Type B pancreatic cell (in vitro differentiated cells): ENCODE data around the gene OR10X1. TPM values are rescaled to one million over a fixed set of nuclear protein-coding genes. Genes with fewer than 3 reads are reported as not detected.

ENCODE experiments used
- DNase-seq: peaks from one replicate; pipeline ENCODE4 v3.0.0; 2021; ENCODE audit warnings: mixed read lengths; ENCODE audit not compliant: unreplicated experiment; ENCODE audit errors: extremely low spot score
- H3K27ac Mint-ChIP-seq: 2 replicates; pipeline ENCODE4 v1.8.0; 2021; ENCODE audit warnings: mild to moderate bottlenecking, mixed read lengths
- H3K27me3 Mint-ChIP-seq: 2 replicates; pipeline ENCODE4 v1.8.0; 2021; ENCODE audit warnings: mixed read lengths
- H3K36me3 Mint-ChIP-seq: 2 replicates; pipeline ENCODE4 v1.8.0; 2021; ENCODE audit warnings: mixed read lengths
- H3K4me1 Mint-ChIP-seq: one replicate; pipeline ENCODE4 v1.8.0; 2021; ENCODE audit warnings: mixed read lengths; ENCODE audit not compliant: unreplicated experiment
- H3K4me3 Mint-ChIP-seq: 2 replicates; pipeline ENCODE4 v1.8.0; 2021; ENCODE audit warnings: mild to moderate bottlenecking, mixed read lengths
- H3K9me3 Mint-ChIP-seq: 2 replicates; pipeline ENCODE4 v1.8.0; 2021; ENCODE audit warnings: mixed read lengths
- total RNA-seq: library from RNA; stranded (reverse); gene quantifications from 2 replicates; pipeline ENCODE4 v1.2.1, GENCODE V29; 2021; ENCODE audit warnings: low replicate concordance
- TF ChIP-seq, protein P1 (sequence below): fragments of 200-600 bp; sonication (generic); conservative IDR thresholded peaks from 2 replicates; pipeline ENCODE4 v1.5.0; 2021; ENCODE audit warnings: antibody characterized with exemption, mild to moderate bottlenecking

Gene OR10X1
- total RNA-seq, 1 donor from 2014 or later, result not detected

DNA sequence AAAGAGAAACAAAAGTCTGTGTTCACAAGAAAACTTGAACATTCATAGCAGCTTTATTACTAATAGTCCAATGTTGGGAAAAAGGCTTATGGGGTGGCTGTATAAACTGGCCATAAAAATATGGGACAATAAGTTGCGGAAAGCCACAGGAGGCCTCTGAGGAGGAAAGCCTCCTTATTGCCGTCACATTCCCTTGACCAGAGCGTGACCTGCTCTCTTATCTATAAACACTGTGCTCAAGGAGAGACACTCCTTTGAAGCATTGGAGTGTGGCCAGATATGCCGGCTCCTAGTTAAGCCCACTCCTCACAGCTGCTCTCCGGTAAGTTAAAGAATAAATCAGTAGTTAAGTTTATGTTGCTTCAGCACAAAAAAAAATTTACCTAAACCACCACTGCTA, 45.2 kb downstream of the OR10X1 start:
- H3K27ac Mint-ChIP-seq, result no peak overlapping the region

More for the DNA sequence above, 45.2 kb downstream of the OR10X1 start:
- Mint-ChIP-seq H3K4me3 (no peak overlapping the region), H3K36me3 (no peaks in the 10 kb centered on the region), H3K4me1 (no peaks in the 10 kb centered on the region), H3K9me3 (no peaks in the 10 kb centered on the region), H3K27me3 (no peaks in the 10 kb centered on the region)
- DNase-seq, result no peak
- TF ChIP-seq, protein P1, sequence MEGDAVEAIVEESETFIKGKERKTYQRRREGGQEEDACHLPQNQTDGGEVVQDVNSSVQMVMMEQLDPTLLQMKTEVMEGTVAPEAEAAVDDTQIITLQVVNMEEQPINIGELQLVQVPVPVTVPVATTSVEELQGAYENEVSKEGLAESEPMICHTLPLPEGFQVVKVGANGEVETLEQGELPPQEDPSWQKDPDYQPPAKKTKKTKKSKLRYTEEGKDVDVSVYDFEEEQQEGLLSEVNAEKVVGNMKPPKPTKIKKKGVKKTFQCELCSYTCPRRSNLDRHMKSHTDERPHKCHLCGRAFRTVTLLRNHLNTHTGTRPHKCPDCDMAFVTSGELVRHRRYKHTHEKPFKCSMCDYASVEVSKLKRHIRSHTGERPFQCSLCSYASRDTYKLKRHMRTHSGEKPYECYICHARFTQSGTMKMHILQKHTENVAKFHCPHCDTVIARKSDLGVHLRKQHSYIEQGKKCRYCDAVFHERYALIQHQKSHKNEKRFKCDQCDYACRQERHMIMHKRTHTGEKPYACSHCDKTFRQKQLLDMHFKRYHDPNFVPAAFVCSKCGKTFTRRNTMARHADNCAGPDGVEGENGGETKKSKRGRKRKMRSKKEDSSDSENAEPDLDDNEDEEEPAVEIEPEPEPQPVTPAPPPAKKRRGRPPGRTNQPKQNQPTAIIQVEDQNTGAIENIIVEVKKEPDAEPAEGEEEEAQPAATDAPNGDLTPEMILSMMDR, result no peak

Other genes with a start within 250 kb of the OR10X1 start
- gene CD1B, start 248.4 kb downstream of the OR10X1 start, total RNA-seq, result not detected in 2 replicates
- gene CD1E, start 226.0 kb downstream of the OR10X1 start, total RNA-seq, result not detected in 2 replicates
- not detected in 2 replicates for gene OR10T2, start 180.4 kb downstream of the OR10X1 start, total RNA-seq
- gene OR10K2, start 153.7 kb downstream of the OR10X1 start, total RNA-seq, result not detected in 2 replicates
- not detected in 2 replicates for gene OR10K1, start 118.1 kb downstream of the OR10X1 start, total RNA-seq
- gene OR10R2, start 107.7 kb downstream of the OR10X1 start, total RNA-seq, result not detected in 2 replicates
- not detected in 2 replicates for gene OR6Y1, start 25.5 kb downstream of the OR10X1 start, total RNA-seq
- gene OR6P1, start 9.3 kb downstream of the OR10X1 start, total RNA-seq, result not detected in 2 replicates
- gene OR10Z1, start 25.4 kb upstream of the OR10X1 start, total RNA-seq, result not detected in 2 replicates
- gene SPTA1, start 106.8 kb upstream of the OR10X1 start, total RNA-seq, result 0.21 and 0.68 TPM in 2 replicates
- gene OR6K2, start 120.8 kb upstream of the OR10X1 start, total RNA-seq, result not detected in 2 replicates
- gene OR6K3, start 140.8 kb upstream of the OR10X1 start, total RNA-seq, result not detected in 2 replicates
- gene OR6K6, start 174.8 kb upstream of the OR10X1 start, total RNA-seq, result not detected in 2 replicates
- not detected in 2 replicates for gene OR6N1, start 192.3 kb upstream of the OR10X1 start, total RNA-seq
- not detected in 2 replicates for gene OR6N2, start 201.3 kb upstream of the OR10X1 start, total RNA-seq